ENCODE data around the gene TBCD.

TBCD gene

GRCh38 chr17:82878527-82878926, 126.7 kb downstream of the TBCD start:
- in situ Hi-C loops (cut with MboI; ENCODE audit: low sequenced_read_pairs, unreplicated experiment), result no loop called here
- TF ChIP-seq CTCF (IDR thresholded peaks at IDR 0.05; ENCODE audit: borderline replicate concordance, control extremely low read depth, extremely low read depth, insufficient read depth, missing control alignments), result no peak
- no peak for DNase-seq (ENCODE audit: low spot score)

GRCh38 chr17:82879241-82879640, 127.4 kb downstream of the TBCD start:
- in situ Hi-C loops (cut with MboI; ENCODE audit: low sequenced_read_pairs, unreplicated experiment), result no loop called here
- no peak for TF ChIP-seq CTCF (IDR thresholded peaks at IDR 0.05; ENCODE audit: borderline replicate concordance, control extremely low read depth, extremely low read depth, insufficient read depth, missing control alignments)
- DNase-seq (ENCODE audit: low spot score), result no peak

- in situ Hi-C loops (cut with MboI; ENCODE audit: low sequenced_read_pairs, unreplicated experiment), result no loop called here
Observed at GRCh38 chr17:82880620-82881323, 128.9 kb downstream of the TBCD start.

GRCh38 chr17:82881324-82881823, 129.5 kb downstream of the TBCD start:
- in situ Hi-C loops (cut with MboI; ENCODE audit: low sequenced_read_pairs, unreplicated experiment), result no loop called here
- no peak for TF ChIP-seq CTCF (IDR thresholded peaks at IDR 0.05; ENCODE audit: borderline replicate concordance, control extremely low read depth, extremely low read depth, insufficient read depth, missing control alignments)

More at GRCh38 chr17:82880620-82881323, 128.9 kb downstream of the TBCD start:
- no peak for TF ChIP-seq CTCF (IDR thresholded peaks at IDR 0.05; ENCODE audit: borderline replicate concordance, control extremely low read depth, extremely low read depth, insufficient read depth, missing control alignments)
- no peak for DNase-seq (ENCODE audit: low spot score)

GRCh38 chr17:82881900-82882714, 130.2 kb downstream of the TBCD start:
- in situ Hi-C loops (cut with MboI; ENCODE audit: low sequenced_read_pairs, unreplicated experiment), result no loop called here
- no peak for DNase-seq (ENCODE audit: low spot score)
- TF ChIP-seq CTCF (IDR thresholded peaks at IDR 0.05; ENCODE audit: borderline replicate concordance, control extremely low read depth, extremely low read depth, insufficient read depth, missing control alignments), result no peak

More at GRCh38 chr17:82881324-82881823, 129.5 kb downstream of the TBCD start:
- DNase-seq (ENCODE audit: low spot score), result no peak

- DNase-seq (ENCODE audit: low spot score), result no peak
- no peak for TF ChIP-seq CTCF (IDR thresholded peaks at IDR 0.05; ENCODE audit: borderline replicate concordance, control extremely low read depth, extremely low read depth, insufficient read depth, missing control alignments)
- in situ Hi-C loops (cut with MboI; ENCODE audit: low sequenced_read_pairs, unreplicated experiment), result no loop called here
Observed at GRCh38 chr17:82882715-82883418, 131.0 kb downstream of the TBCD start.

Measured in GM13976 (cell line).